ENCODE data around the gene MCM9.

MCM9 gene

DNA sequence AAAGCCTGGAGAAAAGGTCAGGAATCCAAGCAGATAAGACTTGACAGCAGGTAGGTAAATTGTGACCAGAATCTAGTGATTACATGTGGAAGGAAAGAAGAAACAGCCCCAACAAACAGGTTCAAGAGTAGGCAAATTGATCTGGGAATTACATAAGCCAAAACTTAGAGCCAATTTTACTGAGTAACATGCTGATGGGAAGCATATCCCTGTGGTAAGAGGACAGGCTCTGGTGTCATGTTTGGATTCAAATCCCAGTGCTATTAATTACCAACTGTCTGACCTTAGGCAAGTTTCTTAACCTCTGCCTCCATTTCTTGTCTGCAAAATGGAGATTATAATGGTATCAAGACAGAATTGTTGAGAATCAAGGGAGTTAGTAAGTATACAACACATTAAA is 20.4 kb downstream of the MCM9 start:
- no peak overlapping the region for H3K14ac ChIP-seq (ENCODE audit: low read length)
- H2AFZ ChIP-seq (ENCODE audit: insufficient read depth, low read length, poor library complexity) = no peak overlapping the region
- H3K9me3 ChIP-seq (ENCODE audit: insufficient read depth, low read depth, low read length) = no peaks in the 10 kb centered on the region
- no peaks in the 10 kb centered on the region for H3K27me3 ChIP-seq (ENCODE audit: insufficient read depth, low read length)
- H3K4ac ChIP-seq (ENCODE audit: low read depth, low read length) = no peak overlapping the region
- H2BK5ac ChIP-seq (ENCODE audit: low read depth, low read length, poor library complexity) = no peak overlapping the region
- no peak for DNase-seq
- peaks cover 9 to 20% of the 10 kb centered on the region in 2 experiments for H3K36me3 ChIP-seq (ENCODE audit: control insufficient read depth in 1 of 2, insufficient read depth in 2 of 2, low read length in 2 of 2)
- H3K27ac ChIP-seq (ENCODE audit: low read depth, low read length) = no peak overlapping the region
- no peak overlapping the region for H2AK5ac ChIP-seq (ENCODE audit: low read length)
- no peaks in the 10 kb centered on the region for H3K79me2 ChIP-seq (ENCODE audit: control insufficient read depth, insufficient read depth, low read length, poor library complexity)
- H2BK120ac ChIP-seq (ENCODE audit: insufficient read depth, low read length, poor library complexity) = no peak overlapping the region
- H2BK12ac ChIP-seq (ENCODE audit: low read length) = no peak overlapping the region
- H4K12ac ChIP-seq (ENCODE audit: low read depth, low read length) = no peak overlapping the region
- H3K79me1 ChIP-seq (ENCODE audit: low read length) = no peaks in the 10 kb centered on the region
- no peak overlapping the region for H3K4me3 ChIP-seq (ENCODE audit: low read depth, low read length)
- no peak overlapping the region for H4K91ac ChIP-seq (ENCODE audit: low read depth, low read length)
- no peak overlapping the region for H3K23ac ChIP-seq (ENCODE audit: low read length)
- H4K8ac ChIP-seq (ENCODE audit: low read depth, low read length) = no peak overlapping the region
- H3K18ac ChIP-seq (ENCODE audit: low read length) = no peak overlapping the region
- H3K4me2 ChIP-seq (ENCODE audit: low read length) = no peak overlapping the region
- no peaks in the 10 kb centered on the region for H3K4me1 ChIP-seq (ENCODE audit: control insufficient read depth in 1 of 2, insufficient read depth in 2 of 2, low read length in 2 of 2)
- no peak overlapping the region for H3K9ac ChIP-seq (ENCODE audit: low read length)

GRCh38 chr6:118913161-118913560 is 21.8 kb downstream of the MCM9 start:
- Histone ChIP-seq H4K12ac (ENCODE audit: low read depth, low read length) (no peak overlapping the region), H3K36me3 (ENCODE audit: control insufficient read depth in 1 of 2, insufficient read depth in 2 of 2, low read length in 2 of 2) (peaks cover 9 to 20% of the 10 kb centered on the region in 2 experiments), H3K4ac (ENCODE audit: low read depth, low read length) (no peak overlapping the region), H2AFZ (ENCODE audit: insufficient read depth, low read length, poor library complexity) (no peak overlapping the region), H2BK120ac (ENCODE audit: insufficient read depth, low read length, poor library complexity) (no peak overlapping the region), H3K27me3 (ENCODE audit: insufficient read depth, low read length) (no peaks in the 10 kb centered on the region), H3K4me3 (ENCODE audit: low read depth, low read length) (no peak overlapping the region), H2BK12ac (ENCODE audit: low read length) (no peak overlapping the region), H3K79me2 (ENCODE audit: control insufficient read depth, insufficient read depth, low read length, poor library complexity) (no peaks in the 10 kb centered on the region), H2BK5ac (ENCODE audit: low read depth, low read length, poor library complexity) (no peak overlapping the region), H4K8ac (ENCODE audit: low read depth, low read length) (no peak overlapping the region), H3K4me1 (ENCODE audit: control insufficient read depth in 1 of 2, insufficient read depth in 2 of 2, low read length in 2 of 2) (no peaks in the 10 kb centered on the region), H3K18ac (ENCODE audit: low read length) (no peak overlapping the region), H3K14ac (ENCODE audit: low read length) (no peak overlapping the region), H3K27ac (ENCODE audit: low read depth, low read length) (no peak overlapping the region), H3K9ac (ENCODE audit: low read length) (no peak overlapping the region), H3K79me1 (ENCODE audit: low read length) (no peaks in the 10 kb centered on the region), H3K9me3 (ENCODE audit: insufficient read depth, low read depth, low read length) (no peaks in the 10 kb centered on the region), H4K91ac (ENCODE audit: low read depth, low read length) (no peak overlapping the region), H2AK5ac (ENCODE audit: low read length) (no peak overlapping the region), H3K23ac (ENCODE audit: low read length) (no peak overlapping the region), H3K4me2 (ENCODE audit: low read length) (no peak overlapping the region)
- DNase-seq = no peak
- no CpG with 5 or more reads among the region's 2 CpGs for WGBS (ENCODE audit: extremely low coverage, insufficient coverage, insufficient read length)

DNA sequence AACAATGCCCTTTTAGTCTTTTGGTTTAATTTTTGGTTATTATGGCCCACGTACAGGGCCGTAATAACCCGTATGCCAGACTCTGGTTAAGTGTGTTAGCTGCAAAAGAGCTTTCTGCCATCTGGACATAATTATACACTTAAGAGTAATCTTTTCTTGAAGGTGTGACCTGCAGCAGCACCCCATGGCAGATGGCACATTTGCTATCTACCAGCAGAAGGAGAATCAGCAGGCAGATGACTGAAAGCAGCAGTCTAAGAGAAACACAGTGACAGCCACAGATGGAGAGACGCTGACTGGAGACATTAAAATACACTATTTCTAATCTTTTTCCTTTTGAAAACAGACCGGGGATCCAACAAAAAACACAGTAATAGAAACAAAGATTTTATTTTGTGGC is 22.3 kb downstream of the MCM9 start:
- H2AFZ ChIP-seq (ENCODE audit: insufficient read depth, low read length, poor library complexity) = no peak overlapping the region
- H3K14ac ChIP-seq (ENCODE audit: low read length) = no peak overlapping the region
- no peak overlapping the region for H2AK5ac ChIP-seq (ENCODE audit: low read length)
- H3K79me1 ChIP-seq (ENCODE audit: low read length) = no peaks in the 10 kb centered on the region
- no peaks in the 10 kb centered on the region for H3K9me3 ChIP-seq (ENCODE audit: insufficient read depth, low read depth, low read length)
- H3K4me1 ChIP-seq (ENCODE audit: control insufficient read depth in 1 of 2, insufficient read depth in 2 of 2, low read length in 2 of 2) = no peaks in the 10 kb centered on the region
- no CpG with 5 or more reads among the region's 5 CpGs for WGBS (ENCODE audit: extremely low coverage, insufficient coverage, insufficient read length)
- no peaks in the 10 kb centered on the region for H3K27me3 ChIP-seq (ENCODE audit: insufficient read depth, low read length)
- no peak overlapping the region for H3K27ac ChIP-seq (ENCODE audit: low read depth, low read length)
- DNase-seq = no peak
- H3K9ac ChIP-seq (ENCODE audit: low read length) = no peak overlapping the region
- peak overlapping the region; percentile 19 for H4K8ac ChIP-seq (ENCODE audit: low read depth, low read length)
- H3K79me2 ChIP-seq (ENCODE audit: control insufficient read depth, insufficient read depth, low read length, poor library complexity) = no peaks in the 10 kb centered on the region
- H4K91ac ChIP-seq (ENCODE audit: low read depth, low read length) = no peak overlapping the region
- peaks cover 9 to 20% of the 10 kb centered on the region in 2 experiments for H3K36me3 ChIP-seq (ENCODE audit: control insufficient read depth in 1 of 2, insufficient read depth in 2 of 2, low read length in 2 of 2)
- no peak overlapping the region for H4K12ac ChIP-seq (ENCODE audit: low read depth, low read length)
- H2BK12ac ChIP-seq (ENCODE audit: low read length) = no peak overlapping the region
- no peak overlapping the region for H3K4me3 ChIP-seq (ENCODE audit: low read depth, low read length)
- no peak overlapping the region for H2BK120ac ChIP-seq (ENCODE audit: insufficient read depth, low read length, poor library complexity)
- H3K4ac ChIP-seq (ENCODE audit: low read depth, low read length) = no peak overlapping the region
- H3K23ac ChIP-seq (ENCODE audit: low read length) = no peak overlapping the region
- H3K18ac ChIP-seq (ENCODE audit: low read length) = no peak overlapping the region
- H3K4me2 ChIP-seq (ENCODE audit: low read length) = no peak overlapping the region
- H2BK5ac ChIP-seq (ENCODE audit: low read depth, low read length, poor library complexity) = no peak overlapping the region

- Histone ChIP-seq H3K79me1 (ENCODE audit: low read length) (no peaks in the 10 kb centered on the region), H3K27me3 (ENCODE audit: insufficient read depth, low read length) (no peaks in the 10 kb centered on the region), H3K4ac (ENCODE audit: low read depth, low read length) (no peak overlapping the region), H4K91ac (ENCODE audit: low read depth, low read length) (no peak overlapping the region), H2BK120ac (ENCODE audit: insufficient read depth, low read length, poor library complexity) (no peak overlapping the region), H3K4me1 (ENCODE audit: control insufficient read depth in 1 of 2, insufficient read depth in 2 of 2, low read length in 2 of 2) (peaks cover 0 to 3% of the 10 kb centered on the region in 2 experiments), H3K36me3 (ENCODE audit: control insufficient read depth in 1 of 2, insufficient read depth in 2 of 2, low read length in 2 of 2) (peaks cover 7 to 13% of the 10 kb centered on the region in 2 experiments), H3K27ac (ENCODE audit: low read depth, low read length) (no peak overlapping the region), H3K18ac (ENCODE audit: low read length) (no peak overlapping the region), H3K4me3 (ENCODE audit: low read depth, low read length) (no peak overlapping the region), H2AK5ac (ENCODE audit: low read length) (no peak overlapping the region), H2BK12ac (ENCODE audit: low read length) (no peak overlapping the region), H3K14ac (ENCODE audit: low read length) (no peak overlapping the region), H3K23ac (ENCODE audit: low read length) (no peak overlapping the region), H4K8ac (ENCODE audit: low read depth, low read length) (no peak overlapping the region), H3K9ac (ENCODE audit: low read length) (no peak overlapping the region), H2BK5ac (ENCODE audit: low read depth, low read length, poor library complexity) (no peak overlapping the region), H3K9me3 (ENCODE audit: insufficient read depth, low read depth, low read length) (no peaks in the 10 kb centered on the region), H3K4me2 (ENCODE audit: low read length) (no peak overlapping the region), H3K79me2 (ENCODE audit: control insufficient read depth, insufficient read depth, low read length, poor library complexity) (no peaks in the 10 kb centered on the region), H2AFZ (ENCODE audit: insufficient read depth, low read length, poor library complexity) (no peak overlapping the region), H4K12ac (ENCODE audit: low read depth, low read length) (no peak overlapping the region)
- DNase-seq = peak in 1 of 2 donors; percentile 17
- WGBS (ENCODE audit: extremely low coverage, insufficient coverage, insufficient read length) = no CpG with 5 or more reads among the region's 1 CpG
These were observed 26.5 kb downstream of the MCM9 start for GRCh38 chr6:118908441-118908840.

All from trophoblast cell (in vitro differentiated cells and primary cell).